Suprapubic skin (tissue), 4 donors: ENCODE data around the gene PLXNB3.

Source experiments
- CTCF ChIP-seq, 2 donors: fragments of 200-600 bp in 1 of 2; fragments of 450-650 bp in 1 of 2; sonication (generic) in 1 of 2; IDR thresholded peaks; one replicate each; pipeline ENCODE4 v1.5.1; 2016 to 2019; ENCODE audit warnings: antibody characterized with exemption in 2 of 2, mild to moderate bottlenecking in 1 of 2, moderate library complexity in 1 of 2
- EP300 ChIP-seq: sonication (generic); formaldehyde crosslinking; IDR thresholded peaks from one replicate; pipeline ENCODE4 v1.6.1; 2017; ENCODE audit warnings: antibody characterized with exemption
- POLR2A ChIP-seq, 2 donors: fragments of 450-650 bp; IDR thresholded peaks; one replicate each; pipeline ENCODE4 v1.6.1; 2017; ENCODE audit warnings: antibody characterized with exemption in 2 of 2, mild to moderate bottlenecking in 2 of 2, moderate library complexity in 2 of 2
- POLR2AphosphoS5 ChIP-seq, 3 donors: sonication (generic); formaldehyde crosslinking; IDR thresholded peaks; one replicate each; pipeline ENCODE4 v1.6.1; 2017; ENCODE audit warnings: antibody characterized with exemption in 3 of 3

- TF ChIP-seq CTCF (IDR thresholded peaks at IDR 0.05) (no peak), POLR2AphosphoS5 (IDR thresholded peaks at IDR 0.05) (no peak), POLR2A (IDR thresholded peaks at IDR 0.05) (no peak), EP300 (no peak)
Observed at GRCh38 chrX:153744210-153745066, 19.6 kb upstream of the PLXNB3 start.
